Measurements from ENCODE around the gene SLC44A5. TPM values are rescaled to one million over a fixed set of nuclear protein-coding genes. Genes with fewer than 3 reads are reported as not detected.
"Not testable (repeated sequence)": the region's sequence is repeated elsewhere in the genome, so short reads cannot be mapped to it uniquely, and the experiment has no call there.

SLC44A5 gene
- total and polyA plus RNA-seq, 2 donors (not counting 1 experiment from before 2014, with no cell fraction given) = 2.8 to 4.2 TPM

DNA sequence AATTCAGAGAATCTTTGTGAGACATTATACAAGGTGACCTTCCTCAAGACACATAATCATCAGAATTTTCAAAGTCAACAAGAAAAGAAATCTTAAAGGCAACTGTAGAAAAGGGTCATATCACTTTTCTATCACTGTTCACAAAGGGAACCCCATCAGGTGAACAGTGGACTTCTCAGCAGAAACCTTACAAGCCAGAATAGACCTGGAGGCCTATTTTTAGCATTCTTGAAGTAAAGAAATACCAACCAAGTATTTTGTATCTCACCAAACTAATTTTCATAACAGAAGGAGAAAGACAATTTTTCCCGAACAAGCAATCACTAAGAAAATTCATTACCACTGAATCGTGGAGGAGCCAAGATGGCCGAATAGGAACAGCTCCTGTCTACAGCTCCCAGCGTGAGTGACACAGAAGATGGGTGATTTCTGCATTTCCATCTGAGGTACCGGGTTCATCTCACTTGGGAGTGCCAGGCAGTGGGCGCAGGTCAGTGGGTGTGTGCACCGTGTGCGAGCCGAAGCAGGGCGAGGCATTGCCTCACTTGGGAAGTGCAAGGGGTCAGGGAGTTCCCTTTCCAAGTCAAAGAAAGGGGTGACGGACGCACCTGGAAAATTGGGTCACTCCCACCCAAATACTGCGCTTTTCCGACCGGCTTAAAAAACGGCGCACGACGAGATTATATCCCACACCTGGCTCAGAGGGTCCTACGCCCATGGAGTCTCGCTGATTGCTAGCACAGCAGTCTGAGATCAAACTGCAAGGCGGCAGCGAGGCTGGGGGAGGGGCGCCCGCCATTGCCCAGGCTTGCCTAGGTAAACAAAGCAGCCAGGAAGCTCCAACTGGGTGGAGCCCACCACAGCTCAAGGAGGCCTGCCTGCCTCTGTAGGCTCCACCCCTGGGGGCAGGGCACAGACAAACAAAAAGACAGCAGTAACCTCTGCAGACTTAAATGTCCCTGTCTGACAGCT lies 235.2 kb downstream of the SLC44A5 start:
- H3K9me3 ChIP-seq (ENCODE audit: control extremely low read depth in 1 of 3, control insufficient read depth in 2 of 3, insufficient read depth in 1 of 3, low read length in 2 of 3); H3K27ac ChIP-seq (ENCODE audit: low read length in 2 of 2); H4K20me1 ChIP-seq (ENCODE audit: control insufficient read depth, insufficient read depth, low read length, poor library complexity, severe bottlenecking); H3K36me3 ChIP-seq (replicated peaks in 1 of 2; ENCODE audit: control extremely low read depth in 1 of 2, control insufficient read depth in 1 of 2, extremely low read depth in 1 of 2, insufficient read depth in 2 of 2, low read length in 1 of 2); H3K27me3 ChIP-seq (replicated peaks in 1 of 4; ENCODE audit: control extremely low read depth in 1 of 4, control insufficient read depth in 3 of 4, insufficient read depth in 4 of 4, low read length in 3 of 4); POLR2A ChIA-PET; CTCF ChIA-PET; H3K4me1 ChIP-seq (ENCODE audit: control insufficient read depth in 2 of 2, insufficient read depth in 2 of 2, low read length in 2 of 2); H3K27me3 Mint-ChIP-seq; intact Hi-C loops (cut with micrococcal nuclease); H3K9me3 Mint-ChIP-seq (ENCODE audit: insufficient read depth); H3K79me2 ChIP-seq (ENCODE audit: control insufficient read depth, insufficient read depth, low read length); ATAC-seq (ENCODE audit: low read depth); H3K4me1 Mint-ChIP-seq: not testable (repeated sequence)
- Histone ChIP-seq H3K4me2 (replicated peaks; ENCODE audit: low read depth, low read length, poor library complexity, severe bottlenecking) (peak overlapping the region; percentile 48), H3K4me3 (ENCODE audit: control extremely low read depth in 1 of 5, extremely low read depth in 1 of 5, insufficient read depth in 1 of 5, low read depth in 2 of 5, low read length in 4 of 5) (peak overlapping the region in 3 of 5 experiments; percentile 21 to 67 (median 54)), H2AFZ (ENCODE audit: insufficient read depth, low read depth, low read length, poor library complexity, severe bottlenecking) (peak overlapping the region; percentile 10), H3K9ac (ENCODE audit: low read length) (peak overlapping the region; percentile 51)
- DNase-seq = peak; percentile 13
- WGBS (ENCODE audit: insufficient coverage) = 82% methylated on average over 3 of the region's 25 CpGs
- peak overlapping the region; percentile 88 for H3K27ac Mint-ChIP-seq
- H3K4me3 Mint-ChIP-seq = peak overlapping the region; percentile 86

DNA sequence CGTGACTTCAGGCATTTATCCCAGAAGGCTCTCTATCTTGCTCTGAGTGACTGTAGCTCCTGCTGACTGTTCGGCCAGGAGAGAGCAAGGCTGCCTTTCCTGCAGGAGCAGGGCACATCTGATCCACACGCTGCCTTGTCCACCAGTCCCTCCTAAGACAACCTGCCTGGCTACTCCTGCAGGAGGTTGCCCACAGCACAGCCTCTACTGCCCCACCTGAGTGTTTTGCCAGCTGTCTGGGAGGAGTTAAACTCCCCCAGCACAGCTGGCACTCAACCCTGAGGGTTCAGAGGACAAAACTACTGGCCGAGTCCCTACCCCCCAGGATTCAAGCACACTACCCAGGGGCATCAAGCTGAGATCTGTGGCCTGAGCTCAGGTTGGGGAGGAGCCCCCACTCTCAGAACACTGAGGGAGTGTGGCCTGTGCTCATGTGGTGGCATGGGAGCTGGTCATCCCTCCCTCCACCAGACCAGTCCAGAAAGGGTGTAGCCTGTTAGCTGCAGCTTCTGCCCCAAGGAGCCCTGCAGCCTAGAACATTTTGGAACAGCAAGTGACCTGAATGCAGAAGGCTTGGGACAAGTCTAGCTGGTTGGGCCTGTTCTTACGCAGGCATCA lies 237.3 kb downstream of the SLC44A5 start:
- no peak for TF ChIP-seq EZH2 (IDR thresholded peaks at IDR 0.05; ENCODE audit: borderline replicate concordance, insufficient read depth, low read depth, low read length, poor library complexity, severe bottlenecking)
- TF ChIP-seq, protein P1, sequence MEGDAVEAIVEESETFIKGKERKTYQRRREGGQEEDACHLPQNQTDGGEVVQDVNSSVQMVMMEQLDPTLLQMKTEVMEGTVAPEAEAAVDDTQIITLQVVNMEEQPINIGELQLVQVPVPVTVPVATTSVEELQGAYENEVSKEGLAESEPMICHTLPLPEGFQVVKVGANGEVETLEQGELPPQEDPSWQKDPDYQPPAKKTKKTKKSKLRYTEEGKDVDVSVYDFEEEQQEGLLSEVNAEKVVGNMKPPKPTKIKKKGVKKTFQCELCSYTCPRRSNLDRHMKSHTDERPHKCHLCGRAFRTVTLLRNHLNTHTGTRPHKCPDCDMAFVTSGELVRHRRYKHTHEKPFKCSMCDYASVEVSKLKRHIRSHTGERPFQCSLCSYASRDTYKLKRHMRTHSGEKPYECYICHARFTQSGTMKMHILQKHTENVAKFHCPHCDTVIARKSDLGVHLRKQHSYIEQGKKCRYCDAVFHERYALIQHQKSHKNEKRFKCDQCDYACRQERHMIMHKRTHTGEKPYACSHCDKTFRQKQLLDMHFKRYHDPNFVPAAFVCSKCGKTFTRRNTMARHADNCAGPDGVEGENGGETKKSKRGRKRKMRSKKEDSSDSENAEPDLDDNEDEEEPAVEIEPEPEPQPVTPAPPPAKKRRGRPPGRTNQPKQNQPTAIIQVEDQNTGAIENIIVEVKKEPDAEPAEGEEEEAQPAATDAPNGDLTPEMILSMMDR (IDR thresholded peaks at IDR 0.05) = no peak
- ATAC-seq (ENCODE audit: low read depth) (no peak), DNase-seq (no peak)
- Histone ChIP-seq H4K20me1 (ENCODE audit: control insufficient read depth, insufficient read depth, low read length, poor library complexity, severe bottlenecking) (no peaks in the 10 kb centered on the region), H3K79me2 (ENCODE audit: control insufficient read depth, insufficient read depth, low read length) (no peaks in the 10 kb centered on the region), H2AFZ (ENCODE audit: insufficient read depth, low read depth, low read length, poor library complexity, severe bottlenecking) (no peak overlapping the region), H3K4me3 (ENCODE audit: control extremely low read depth in 1 of 5, extremely low read depth in 1 of 5, insufficient read depth in 1 of 5, low read depth in 2 of 5, low read length in 4 of 5) (no peak overlapping the region), H3K36me3 (replicated peaks in 1 of 2; ENCODE audit: control extremely low read depth in 1 of 2, control insufficient read depth in 1 of 2, extremely low read depth in 1 of 2, insufficient read depth in 2 of 2, low read length in 1 of 2) (no peaks in the 10 kb centered on the region), H3K27me3 (replicated peaks in 1 of 4; ENCODE audit: control extremely low read depth in 1 of 4, control insufficient read depth in 3 of 4, insufficient read depth in 4 of 4, low read length in 3 of 4) (no peaks in the 10 kb centered on the region), H3K4me2 (replicated peaks; ENCODE audit: low read depth, low read length, poor library complexity, severe bottlenecking) (no peak overlapping the region), H3K9ac (ENCODE audit: low read length) (no peak overlapping the region), H3K9me3 (ENCODE audit: control extremely low read depth in 1 of 3, control insufficient read depth in 2 of 3, insufficient read depth in 1 of 3, low read length in 2 of 3) (peaks cover 0 to 5% (median 0%) of the 10 kb centered on the region in 3 donors), H3K27ac (ENCODE audit: low read length in 2 of 2) (no peak overlapping the region), H3K4me1 (ENCODE audit: control insufficient read depth in 2 of 2, insufficient read depth in 2 of 2, low read length in 2 of 2) (peaks cover 0 to 9% of the 10 kb centered on the region in 2 donors)
- ChIA-PET POLR2A (no interaction called here), CTCF (interaction anchor here (0.9 kb wide), 1 partner anchor 107 kb away, joined by 3 read pairs; no protein-coding TSS in a partner anchor)
- H3K27ac Mint-ChIP-seq = no peak overlapping the region
- intact Hi-C loops (cut with micrococcal nuclease) = no loop called here
- H3K9me3 Mint-ChIP-seq (ENCODE audit: insufficient read depth) = peaks cover under 1% of the 10 kb centered on the region
- no peak overlapping the region for H3K4me3 Mint-ChIP-seq
- 93% methylated on average over 4 of the region's 5 CpGs for WGBS (ENCODE audit: insufficient coverage)
- H3K4me1 Mint-ChIP-seq = peaks cover 2% of the 10 kb centered on the region
- peaks cover 3% of the 10 kb centered on the region for H3K27me3 Mint-ChIP-seq
